SHP77 treated with DMSO at 0.1 percent for 48 hours (cell line): ENCODE measurements around the gene BTRC.
"Not testable (repeated sequence)": the region's sequence is repeated elsewhere in the genome, so short reads cannot be mapped to it uniquely, and the experiment has no call there.

ENCODE experiments used
- DNase-seq: peaks from one replicate; lab custom pipeline; 2025; lab: John Stamatoyannopoulos, UW

Gene BTRC

DNA sequence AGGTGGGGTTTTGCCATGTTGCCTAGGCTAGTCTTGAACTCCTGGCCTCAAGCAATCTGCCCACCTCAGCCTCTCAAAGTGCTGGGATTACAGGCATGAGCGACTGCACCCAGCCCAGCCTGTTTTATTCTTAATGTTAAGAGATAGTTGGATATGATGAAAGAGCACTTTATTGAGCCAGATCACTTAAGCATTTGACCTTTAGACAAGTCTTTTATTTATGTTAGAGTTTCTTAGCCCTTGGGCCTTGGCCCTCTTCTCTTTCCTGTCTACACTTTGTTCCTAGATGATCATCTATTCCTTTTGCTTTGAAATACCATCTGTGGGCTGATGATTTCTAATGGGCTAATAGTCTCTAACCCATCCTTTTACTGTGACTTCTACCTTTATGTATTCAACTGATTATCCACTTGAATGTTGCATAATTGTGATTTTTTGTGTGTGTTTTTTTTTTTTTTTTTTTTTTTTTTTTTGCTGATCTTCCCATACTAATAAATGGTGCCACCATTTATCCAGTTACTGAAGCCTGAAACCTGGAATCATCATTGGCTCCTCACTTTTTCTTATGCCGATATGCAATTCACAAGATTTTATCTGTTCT, 34.8 kb downstream of the BTRC start:
- DNase-seq: no peak

DNA sequence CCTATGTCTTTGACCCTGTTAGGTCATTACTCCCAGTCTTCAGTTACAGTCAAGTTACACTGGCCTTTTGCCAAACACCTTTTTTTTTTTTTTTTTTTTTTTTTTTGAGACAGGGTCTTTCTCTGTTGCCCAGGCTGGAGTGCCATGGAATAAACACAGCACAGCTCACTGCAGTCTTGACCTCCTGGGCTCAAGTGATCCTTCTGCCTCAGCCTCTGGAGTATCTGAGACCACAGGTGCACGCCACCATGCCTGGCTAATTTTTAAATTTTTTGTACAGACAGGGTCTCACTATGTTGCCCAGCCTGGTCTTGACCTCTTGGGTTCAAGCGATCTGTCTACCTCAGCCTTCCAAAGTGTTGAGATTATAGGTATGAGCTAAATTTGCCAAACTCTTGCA, 35.6 kb downstream of the BTRC start:
- DNase-seq: not testable (repeated sequence)

DNA sequence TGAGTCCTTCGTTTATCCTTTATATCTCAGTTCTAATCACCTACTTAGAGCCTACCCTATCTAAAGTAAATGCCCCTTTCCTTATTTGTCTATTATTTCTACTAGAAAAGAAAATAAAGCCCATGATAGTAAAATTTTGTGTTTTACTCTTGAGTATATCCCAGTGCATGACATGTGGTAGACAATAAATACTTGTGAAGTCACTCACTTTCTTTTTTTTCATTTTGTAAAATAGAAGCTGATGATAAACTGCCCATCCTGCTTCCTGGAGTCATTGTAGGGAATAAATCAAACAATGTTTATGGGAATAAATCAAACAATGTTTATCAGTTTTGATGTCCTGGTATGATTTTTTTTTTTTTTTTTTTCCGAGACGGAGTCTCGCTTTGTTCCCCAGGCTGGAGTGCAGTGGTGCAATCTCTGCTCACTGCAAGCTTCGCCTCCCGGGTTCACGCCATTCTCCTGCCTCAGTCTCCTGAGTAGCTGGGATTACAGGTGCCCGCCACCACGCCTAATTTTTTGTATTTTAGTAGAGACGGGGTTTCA, 36.1 kb downstream of the BTRC start:
- DNase-seq: no peak

DNA sequence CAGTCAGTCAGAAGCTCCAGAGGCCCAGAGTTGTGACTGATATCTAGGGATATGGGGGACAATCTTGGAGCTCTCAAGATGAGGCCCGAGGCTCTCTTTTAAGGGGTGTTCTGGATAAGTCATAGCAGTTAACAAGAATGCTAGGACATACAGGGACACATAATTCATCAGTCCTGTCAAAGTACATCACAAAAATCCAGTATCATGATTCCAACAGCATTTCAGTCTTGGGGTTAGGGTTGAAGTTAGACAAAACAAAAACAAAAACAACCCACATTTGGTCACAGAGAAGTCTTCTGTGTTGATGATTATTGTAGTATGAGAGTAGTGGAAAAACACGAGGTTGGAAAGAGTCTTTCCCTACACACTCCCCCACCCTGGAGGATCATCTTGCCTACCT, 39.4 kb downstream of the BTRC start:
- no peak for DNase-seq

DNA sequence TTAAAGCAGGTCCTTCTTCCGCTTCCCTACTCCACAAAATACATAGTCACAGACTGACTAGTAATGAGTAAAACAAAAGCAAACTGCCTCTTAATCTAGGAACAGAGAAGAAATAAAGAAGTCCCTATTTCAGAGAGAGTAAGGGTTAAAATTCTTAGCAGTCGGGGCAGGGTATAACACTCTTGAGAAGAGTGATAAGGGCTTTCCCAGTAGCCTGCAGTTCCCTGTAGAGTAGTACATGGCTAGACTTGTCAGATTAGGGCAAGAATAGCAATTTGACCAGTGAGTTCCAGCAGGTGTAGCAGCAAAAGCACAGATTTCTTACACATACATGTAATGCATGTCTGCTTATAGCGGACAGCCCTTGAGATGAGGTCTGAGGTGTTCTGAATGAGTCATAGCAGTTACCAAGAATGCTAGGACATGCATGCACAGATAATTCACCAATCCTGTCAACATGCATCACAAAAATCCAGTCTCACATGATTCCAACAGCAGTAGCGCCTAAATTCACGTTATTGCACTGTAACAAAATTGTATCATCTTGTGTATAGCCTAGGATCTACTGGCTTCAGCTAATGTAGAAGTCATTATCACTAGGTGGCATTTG, 40.7 kb downstream of the BTRC start:
- no peak for DNase-seq

DNA sequence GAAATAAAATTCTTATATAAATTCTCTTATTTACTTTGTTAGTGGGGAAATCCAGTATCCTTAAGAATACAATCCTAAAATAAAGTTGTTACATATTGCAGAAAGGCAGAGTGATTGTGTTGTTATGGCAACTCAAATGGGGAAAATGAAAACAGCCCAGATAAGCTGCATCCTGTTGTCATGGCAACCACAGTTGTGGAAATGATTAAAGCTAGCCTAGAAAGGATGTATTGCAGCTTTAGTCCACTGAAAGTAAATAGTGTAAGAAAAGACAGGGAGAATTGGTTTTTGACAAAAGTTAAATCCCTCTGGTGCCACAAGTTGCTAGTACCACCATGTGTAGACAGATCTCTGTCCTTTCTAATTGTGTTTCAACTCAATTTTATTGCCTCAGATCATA, 43.2 kb downstream of the BTRC start:
- DNase-seq: no peak

DNA sequence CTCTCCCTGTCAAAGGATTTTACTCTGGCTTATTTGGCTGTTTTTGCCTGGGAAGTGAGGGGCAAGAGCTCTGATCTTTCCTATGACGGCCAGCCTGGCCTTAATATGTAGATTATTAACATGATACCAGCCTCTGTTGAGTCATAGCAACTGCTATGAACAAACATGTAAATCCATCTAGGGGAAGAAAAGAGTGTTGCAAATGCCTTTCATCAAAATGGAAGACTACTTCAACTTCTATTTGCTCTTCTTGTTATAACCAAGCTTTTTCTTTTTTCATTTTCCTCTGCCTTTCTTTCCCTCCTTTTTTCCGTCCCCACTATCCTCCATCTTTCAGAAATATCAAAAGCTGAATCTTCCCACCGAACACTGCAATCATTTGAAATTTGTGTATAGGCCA, 46.6 kb downstream of the BTRC start:
- no peak for DNase-seq

DNA sequence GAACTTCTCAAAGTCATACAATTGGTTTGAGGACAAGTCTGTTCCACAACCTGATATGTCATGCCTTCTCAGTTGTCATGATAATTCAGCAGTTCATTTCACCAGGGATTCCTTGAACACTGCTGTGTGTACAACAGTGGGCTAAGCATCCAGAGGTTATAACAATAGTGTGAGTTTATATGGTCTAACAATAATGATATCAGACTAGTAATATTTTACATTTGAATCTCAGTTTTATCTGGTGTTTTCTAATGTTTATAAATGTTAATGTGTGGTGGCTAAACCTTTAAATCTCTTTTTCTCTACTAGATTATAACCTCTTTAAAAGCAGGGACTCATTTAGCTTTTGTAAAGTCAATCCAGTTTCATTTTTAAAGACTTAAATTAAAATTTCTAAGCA, 48.7 kb downstream of the BTRC start:
- DNase-seq: no peak

DNA sequence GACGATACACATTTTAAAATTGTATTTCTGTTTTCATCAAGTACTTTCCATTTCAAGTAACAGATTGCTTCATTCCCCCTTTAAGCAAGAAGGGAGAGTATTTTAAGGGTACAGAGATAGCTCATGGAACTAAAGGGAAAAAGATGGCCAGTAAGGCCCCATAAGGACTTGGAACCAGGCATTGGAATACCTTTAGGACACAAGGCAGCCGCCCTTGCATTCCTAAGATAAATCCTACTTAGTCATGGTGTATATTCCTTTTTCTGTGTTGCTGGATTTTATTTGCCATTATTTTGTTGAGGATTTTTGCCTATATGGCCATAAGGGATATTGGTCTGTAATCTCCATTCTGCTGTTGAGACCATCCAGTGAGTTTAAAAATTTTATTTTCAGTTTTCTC, 49.2 kb downstream of the BTRC start:
- DNase-seq: no peak

DNA sequence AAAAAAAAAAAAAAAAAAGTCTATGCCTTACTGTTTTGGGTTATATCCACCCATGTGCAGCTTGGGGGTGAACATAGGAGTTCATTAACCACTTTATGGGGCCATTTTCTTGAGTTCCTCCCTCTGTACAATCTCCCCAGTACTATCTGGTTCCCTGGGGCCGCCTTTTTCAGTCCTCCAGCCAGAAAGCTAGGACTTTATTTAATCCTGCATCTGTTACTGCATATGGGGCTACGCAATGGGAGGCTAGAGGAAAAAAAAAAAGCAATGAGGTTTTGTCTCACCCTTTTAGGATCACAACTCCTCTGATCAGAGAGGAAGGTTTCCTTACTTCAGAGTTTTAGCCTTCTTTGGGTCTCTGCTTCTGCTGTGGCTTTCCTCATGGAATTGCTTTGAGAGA, 51.0 kb downstream of the BTRC start:
- DNase-seq: no peak

DNA sequence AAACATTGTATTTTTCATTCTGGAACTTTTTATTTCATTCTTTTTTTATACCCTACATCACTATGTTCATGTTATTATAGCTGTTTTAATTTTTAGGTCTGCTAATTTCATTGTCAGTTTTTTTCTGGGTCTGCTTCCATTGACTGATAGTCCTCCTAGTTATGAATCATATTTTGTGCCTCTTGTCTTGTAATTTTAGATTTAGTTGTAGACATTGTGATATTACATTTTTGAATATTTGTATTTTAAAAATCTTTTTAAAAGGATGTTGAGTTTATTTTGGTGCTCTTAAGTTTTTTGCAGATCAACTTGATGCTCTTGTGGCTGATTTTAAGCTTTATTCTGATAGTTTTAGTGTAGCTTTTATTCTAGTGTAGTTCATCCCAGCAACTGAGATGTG, 57.6 kb downstream of the BTRC start:
- no peak for DNase-seq

DNA sequence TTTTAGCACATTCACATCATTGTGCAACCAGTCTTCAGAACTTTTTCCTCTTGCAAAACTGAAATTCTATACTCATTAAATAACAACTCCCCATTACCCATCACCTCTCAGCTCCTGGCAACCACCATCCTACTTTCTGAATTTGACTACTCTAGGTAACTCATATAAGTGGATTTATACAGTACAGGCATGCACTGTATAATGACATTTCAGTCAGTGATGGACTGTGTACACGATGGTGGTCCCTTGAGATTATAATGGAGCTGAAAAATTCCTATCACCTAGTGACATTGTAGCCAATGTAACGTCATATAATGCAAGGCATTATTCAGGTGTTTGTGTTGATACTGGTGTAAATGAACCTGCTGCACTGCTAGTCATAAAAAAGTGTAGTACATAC, 60.1 kb downstream of the BTRC start:
- DNase-seq: no peak

DNA sequence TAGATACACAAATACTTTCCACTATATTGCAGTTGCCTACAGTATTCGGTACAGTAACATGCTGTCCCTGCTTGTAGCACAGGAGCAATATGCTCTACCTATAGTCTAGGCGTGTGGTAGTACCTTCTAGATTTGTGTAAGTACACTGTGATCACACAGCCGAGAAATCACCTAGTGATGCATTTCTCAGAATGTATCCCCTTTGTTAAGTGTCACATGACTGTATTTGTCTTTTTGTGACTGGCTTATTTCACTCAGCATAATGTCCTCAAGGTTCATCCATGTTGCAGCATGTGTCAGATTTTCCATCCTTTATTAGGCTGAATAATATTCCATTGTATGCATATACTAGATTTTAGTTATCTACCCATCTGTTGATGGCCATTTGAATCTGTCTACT, 61.9 kb downstream of the BTRC start:
- no peak for DNase-seq

DNA sequence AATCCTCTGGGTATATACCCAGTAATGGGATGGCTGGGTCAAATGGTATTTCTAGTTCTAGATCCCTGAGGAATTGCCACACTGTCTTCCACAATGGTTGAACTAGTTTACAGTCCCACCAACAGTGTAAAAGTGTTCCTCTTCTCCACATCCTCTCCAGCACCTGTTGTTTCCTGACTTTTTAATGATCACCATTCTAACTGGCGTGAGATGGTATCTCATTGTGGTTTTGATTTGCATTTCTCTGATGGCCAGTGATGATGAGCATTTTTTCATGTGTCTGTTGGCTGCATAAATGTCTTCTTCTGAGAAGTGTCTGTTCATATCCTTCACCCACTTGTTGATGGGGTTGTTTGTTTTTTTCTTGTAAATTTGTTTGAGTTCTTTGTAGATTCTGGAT, 68.0 kb downstream of the BTRC start:
- DNase-seq: not testable (repeated sequence)

DNA sequence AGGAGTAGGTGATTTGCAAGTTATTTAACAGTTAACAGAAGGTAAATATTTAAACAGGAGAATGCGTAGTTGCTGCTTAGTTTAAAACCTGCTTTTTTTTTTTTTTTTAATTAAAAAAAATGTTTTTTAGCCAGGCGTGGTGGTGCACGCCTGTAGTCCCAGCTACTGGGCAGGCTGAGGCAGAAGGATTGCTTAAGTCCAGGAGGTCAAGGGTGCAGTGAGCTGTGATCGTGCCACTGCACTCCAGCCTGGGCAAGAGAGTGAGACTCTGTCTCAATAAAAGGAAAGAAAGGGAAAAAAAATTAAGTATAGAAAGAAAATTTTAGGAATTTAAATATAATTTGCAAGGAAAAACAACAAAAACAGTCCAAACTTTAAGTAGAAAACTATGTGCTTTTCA, 71.6 kb downstream of the BTRC start:
- no peak for DNase-seq

DNA sequence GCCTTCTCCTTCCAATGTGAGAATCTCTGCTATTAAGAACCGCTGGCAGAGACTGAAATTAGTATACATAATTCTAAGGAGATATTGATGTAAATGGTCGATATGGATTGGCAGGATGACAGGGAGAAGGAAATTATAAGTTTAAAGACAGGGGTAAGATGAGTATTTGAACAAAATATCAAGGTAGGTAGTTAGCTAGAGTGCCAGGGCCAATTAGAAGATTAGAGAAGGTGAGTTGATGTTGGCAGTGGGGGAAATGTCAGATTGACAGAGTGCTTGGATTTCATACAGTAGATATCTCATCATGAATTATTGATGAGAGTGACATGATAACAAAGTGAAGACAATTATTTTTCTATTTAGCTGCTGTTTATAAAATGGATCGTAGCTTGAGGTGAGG, 74.1 kb downstream of the BTRC start:
- DNase-seq: no peak

DNA sequence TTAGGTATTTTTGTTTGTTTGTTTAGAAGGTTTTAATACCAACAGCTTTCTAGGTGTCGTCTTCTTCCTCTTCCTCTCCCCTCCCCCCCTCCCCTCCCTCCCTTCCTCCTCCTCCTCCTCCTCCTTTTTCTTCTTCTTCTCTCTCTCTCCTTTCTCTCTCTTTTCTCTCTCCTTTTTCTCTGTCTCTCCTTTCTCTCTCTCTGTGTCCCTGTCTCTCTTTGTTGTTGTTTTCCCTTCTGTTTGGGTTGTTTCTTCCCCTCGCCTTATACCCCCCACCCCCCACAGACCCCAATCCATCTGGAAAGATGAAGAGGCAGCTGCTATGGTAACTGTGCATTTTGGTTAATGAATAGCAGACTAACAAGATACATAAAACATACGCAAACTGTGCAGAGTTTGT, 75.5 kb downstream of the BTRC start:
- no peak for DNase-seq

DNA sequence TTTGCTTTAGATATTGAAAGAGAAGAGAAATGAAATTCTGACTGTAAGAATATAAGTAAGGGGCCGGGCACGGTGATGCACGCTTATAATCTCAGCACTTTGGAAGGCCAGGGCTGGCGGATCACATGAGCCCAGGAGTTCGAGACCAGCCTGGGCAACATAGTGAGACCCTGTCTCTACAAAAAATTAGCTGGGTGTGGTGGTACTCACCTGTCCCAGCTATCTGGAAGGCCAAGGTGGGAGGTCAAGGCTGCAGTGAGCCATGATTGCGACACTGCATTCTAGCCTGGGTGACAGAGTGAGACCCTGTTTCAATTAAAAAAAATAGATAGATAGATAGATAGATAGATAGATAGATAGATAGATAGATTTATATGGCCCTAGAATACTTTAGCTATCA, 82.3 kb downstream of the BTRC start:
- DNase-seq: no peak

DNA sequence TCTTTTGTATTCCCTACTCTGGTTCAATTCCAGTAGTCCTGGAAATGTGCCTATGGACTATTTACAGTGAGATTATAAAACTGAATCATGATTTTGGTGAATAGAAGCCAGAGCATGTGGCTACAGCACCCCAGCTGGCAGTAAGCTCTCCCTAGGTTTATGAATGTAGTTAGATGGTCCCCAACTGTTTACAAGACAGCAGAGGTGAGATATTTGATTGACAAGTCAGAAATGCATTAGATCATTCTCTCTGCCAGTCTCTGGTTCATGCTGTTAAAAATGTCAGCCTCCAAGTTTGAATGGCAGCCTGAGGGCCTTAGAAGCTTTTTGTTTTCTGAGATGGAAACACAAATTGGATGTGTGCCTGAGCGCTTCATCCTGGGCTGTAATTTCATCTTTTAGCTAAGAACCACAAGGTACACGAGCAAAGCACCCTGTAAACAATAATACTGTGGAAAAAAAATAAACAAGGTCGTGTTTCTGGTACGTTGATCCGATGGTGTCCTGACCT, 85.0 kb downstream of the BTRC start:
- no peak for DNase-seq

DNA sequence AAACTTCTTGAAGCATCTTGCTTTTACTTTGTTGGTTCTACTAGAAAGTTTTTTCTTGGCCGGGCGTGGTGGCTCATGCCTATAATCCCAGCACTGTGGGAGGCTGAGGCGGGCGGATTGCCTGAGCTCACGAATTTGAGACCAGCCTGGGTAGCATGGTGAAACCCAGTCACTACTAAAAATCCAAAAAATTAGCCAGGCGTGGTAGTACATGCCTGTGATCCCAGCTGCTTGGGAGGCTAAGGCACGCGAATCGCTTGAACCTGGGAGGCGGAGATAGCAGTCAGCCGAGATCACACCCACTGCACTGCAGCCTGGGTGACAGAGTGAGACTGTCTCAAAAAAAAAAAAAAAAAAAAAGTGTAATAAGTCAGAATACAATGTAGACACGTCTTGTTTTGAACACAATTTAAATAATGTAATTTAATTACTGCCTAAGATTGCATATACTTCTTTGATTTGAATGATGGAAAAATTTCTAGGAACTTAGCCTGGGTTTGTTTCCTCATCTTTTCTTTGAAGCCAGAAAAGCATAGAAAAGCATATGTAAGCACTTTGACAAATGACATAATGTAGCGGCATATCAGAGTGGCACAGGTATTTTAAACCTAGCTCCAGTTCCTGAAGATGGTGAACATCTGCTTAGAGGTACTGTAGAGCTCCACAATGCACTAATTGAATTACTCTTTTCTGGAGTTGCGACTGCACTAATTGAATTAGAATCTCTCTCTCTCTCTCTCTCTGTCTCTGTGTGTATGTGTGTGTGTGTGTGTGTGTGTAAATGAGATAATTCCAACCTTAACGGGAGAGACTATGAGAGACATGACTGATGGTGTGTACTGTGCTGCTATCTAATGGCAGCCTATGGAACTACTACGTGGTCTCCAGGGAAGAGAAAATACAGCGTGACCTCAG, 87.8 kb downstream of the BTRC start:
- peak; percentile 53 for DNase-seq

DNA sequence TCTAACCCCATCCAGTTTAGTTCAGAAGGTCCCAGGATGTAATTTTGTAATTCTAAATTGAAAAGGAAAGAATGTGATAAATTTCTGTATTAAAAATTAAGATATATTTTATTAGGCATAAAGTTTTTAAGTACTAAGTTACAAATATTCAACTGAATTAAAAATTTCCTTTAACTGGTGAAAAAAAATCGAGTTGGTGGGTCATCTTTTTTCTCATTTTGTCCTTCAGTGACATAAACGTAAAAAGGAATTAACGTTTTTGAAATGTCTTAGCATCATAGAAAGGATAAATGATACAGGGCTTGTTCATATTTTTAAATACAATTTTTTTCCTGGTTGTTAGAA, 88.5 kb downstream of the BTRC start:
- DNase-seq: no peak

DNA sequence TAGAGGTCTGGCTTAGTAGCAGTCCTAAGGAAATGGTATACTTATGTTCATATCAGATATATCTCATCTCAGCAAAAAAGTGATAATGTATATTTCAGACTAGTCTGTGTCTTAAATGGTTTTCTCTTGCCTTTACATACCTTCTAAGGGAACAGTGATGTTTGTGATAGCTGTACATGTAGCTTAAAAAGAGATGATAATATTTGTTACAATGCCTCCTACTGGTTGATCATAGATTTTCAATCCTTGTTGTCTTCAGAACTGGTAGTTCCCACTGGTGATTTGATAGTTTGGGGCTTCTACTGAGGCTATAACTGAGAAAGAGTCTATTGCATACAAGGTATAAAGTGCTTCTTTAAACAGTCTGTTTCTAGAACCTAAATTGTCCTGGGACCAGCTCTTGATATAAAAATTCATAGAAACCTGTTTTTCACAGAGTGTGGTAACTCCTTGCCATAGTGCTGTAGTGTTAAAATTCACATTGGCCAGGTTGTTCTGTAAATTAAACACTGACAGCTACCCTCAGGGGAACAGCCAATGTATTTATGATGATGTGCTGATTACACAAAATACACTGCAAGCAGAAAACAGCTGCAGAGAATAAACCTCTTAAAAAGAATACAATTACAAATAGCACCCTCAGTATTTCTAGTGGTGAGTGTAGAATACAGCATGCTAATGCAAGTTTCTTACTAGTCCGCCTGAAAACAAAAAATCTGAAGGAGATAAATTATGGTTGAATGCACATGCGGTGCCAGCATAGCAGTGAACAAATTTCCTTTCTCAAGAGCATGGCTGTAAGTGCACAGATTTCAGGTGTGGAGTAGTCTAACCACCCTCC, 90.3 kb downstream of the BTRC start:
- no peak for DNase-seq
